ENCODE data around the gene ASTN2.

Gene ASTN2

DNA sequence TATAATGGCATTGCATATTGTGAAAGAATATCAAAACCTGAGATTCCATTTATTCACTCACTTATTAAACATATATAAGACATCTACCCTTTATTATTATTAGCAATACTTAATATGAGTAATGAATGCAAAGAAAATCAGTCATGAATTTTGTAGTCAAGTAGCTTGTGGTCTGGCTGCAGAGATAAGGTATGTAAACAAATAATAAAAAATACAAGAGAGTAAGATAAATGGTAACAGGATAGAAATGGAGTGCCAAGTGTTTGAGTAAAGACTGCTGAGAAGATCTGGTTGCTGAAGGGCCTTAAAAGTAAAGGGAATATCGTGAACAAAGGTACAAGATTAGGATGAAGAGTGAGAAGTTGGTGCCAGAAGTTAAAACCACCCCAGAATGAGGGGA, 709.3 kb downstream of the ASTN2 start:
- intact Hi-C loops (cut with DNase I; ENCODE audit: low total_unique reads), result no loop called here
- Histone ChIP-seq H3K27ac (no peak overlapping the region), H3K9me3 (no peaks in the 10 kb centered on the region), H3K4me1 (no peaks in the 10 kb centered on the region), H3K4me3 (no peak overlapping the region), H3K27me3 (no peaks in the 10 kb centered on the region), H3K36me3 (peaks cover 0 to 9% (median 8%) of the 10 kb centered on the region in 3 donors)
- no peak for DNase-seq
- TF ChIP-seq, protein P1, sequence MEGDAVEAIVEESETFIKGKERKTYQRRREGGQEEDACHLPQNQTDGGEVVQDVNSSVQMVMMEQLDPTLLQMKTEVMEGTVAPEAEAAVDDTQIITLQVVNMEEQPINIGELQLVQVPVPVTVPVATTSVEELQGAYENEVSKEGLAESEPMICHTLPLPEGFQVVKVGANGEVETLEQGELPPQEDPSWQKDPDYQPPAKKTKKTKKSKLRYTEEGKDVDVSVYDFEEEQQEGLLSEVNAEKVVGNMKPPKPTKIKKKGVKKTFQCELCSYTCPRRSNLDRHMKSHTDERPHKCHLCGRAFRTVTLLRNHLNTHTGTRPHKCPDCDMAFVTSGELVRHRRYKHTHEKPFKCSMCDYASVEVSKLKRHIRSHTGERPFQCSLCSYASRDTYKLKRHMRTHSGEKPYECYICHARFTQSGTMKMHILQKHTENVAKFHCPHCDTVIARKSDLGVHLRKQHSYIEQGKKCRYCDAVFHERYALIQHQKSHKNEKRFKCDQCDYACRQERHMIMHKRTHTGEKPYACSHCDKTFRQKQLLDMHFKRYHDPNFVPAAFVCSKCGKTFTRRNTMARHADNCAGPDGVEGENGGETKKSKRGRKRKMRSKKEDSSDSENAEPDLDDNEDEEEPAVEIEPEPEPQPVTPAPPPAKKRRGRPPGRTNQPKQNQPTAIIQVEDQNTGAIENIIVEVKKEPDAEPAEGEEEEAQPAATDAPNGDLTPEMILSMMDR (IDR thresholded peaks at IDR 0.05), result no peak

DNA sequence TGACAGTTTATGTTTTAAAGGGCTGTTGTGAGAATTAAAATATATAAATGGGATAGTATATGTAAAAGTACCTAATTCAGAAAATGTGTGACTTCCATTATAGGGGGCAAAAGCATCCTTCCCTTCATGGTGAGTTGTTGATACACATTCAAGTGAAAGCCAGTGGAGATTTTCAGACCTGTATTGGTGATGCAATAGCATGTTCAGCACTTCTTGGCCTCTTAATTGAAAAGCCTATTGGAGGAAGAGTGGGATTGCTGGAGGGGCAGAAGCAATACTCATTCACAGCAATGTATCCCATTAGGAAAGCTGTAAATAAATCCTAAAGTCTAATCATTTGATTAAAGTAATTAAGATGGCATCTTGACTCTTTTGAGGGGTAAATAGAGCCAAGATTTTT, 710.4 kb downstream of the ASTN2 start:
- H3K4me3 ChIP-seq, result no peak overlapping the region
- no peaks in the 10 kb centered on the region for H3K27me3 ChIP-seq
- H3K4me1 ChIP-seq, result no peaks in the 10 kb centered on the region
- intact Hi-C loops (cut with DNase I; ENCODE audit: low total_unique reads), result no loop called here
- peaks cover 10 to 19% (median 17%) of the 10 kb centered on the region in 3 donors for H3K36me3 ChIP-seq
- no peaks in the 10 kb centered on the region for H3K9me3 ChIP-seq
- no peak for DNase-seq
- TF ChIP-seq, protein P1 (IDR thresholded peaks at IDR 0.05), result no peak
- no peak overlapping the region for H3K27ac ChIP-seq

DNA sequence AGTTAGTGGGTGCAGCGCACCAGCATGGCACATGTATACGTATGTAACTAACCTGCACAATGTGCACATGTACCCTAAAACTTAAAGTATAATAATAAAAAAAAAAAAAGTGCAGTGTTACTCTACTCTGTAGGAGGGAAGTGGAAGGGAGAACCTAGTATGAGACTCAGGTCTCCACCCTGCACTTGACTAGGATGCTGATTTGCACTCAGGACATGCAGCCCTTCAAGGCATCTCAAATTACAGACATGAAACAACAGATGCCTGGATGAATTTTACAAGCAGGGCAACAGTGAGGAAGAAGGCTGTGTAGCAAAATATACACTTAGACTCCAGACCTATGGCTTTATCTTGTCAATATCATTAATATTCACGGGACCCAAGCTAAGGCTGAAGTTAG, 711.2 kb downstream of the ASTN2 start:
- no peak overlapping the region for H3K27ac ChIP-seq
- H3K4me1 ChIP-seq, result no peaks in the 10 kb centered on the region
- H3K27me3 ChIP-seq, result no peaks in the 10 kb centered on the region
- DNase-seq, result no peak
- no peaks in the 10 kb centered on the region for H3K9me3 ChIP-seq
- H3K36me3 ChIP-seq, result peaks cover 18 to 28% (median 26%) of the 10 kb centered on the region in 3 donors
- TF ChIP-seq, protein P1 (IDR thresholded peaks at IDR 0.05), result no peak
- intact Hi-C loops (cut with DNase I; ENCODE audit: low total_unique reads), result no loop called here
- H3K4me3 ChIP-seq, result no peak overlapping the region

DNA sequence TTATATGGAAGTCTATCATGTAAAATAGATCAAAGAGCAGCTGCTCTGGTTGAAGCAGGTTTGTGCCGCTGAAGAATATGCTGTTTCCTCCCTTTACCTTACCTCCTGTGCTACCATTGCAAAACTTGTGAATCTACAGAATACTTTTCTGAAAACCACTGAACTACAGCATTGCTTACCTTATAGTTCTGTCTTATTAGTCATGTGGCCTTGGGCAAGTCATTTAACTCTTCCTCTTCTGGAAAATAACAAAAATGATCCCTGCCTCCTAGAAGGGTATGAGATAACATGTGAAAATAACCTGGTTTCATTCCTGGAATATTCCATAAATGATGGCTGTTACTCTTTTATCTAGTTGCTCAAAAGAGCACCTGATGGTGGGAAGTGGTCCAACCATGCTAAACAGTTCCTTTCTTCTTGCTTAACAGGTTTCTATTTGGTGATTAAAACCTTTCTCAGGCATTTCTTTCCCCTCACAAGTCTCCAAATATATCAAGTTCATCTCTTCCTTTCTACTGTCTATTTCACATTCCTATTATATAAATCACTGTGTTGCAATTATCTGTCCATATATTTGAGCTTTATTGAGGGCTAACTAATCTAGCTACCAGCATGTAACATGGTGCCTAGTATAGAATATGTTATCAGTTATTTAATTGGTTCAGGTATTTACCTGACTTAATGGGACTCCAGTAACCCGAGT, 712.8 kb downstream of the ASTN2 start:
- no peak for DNase-seq

DNA sequence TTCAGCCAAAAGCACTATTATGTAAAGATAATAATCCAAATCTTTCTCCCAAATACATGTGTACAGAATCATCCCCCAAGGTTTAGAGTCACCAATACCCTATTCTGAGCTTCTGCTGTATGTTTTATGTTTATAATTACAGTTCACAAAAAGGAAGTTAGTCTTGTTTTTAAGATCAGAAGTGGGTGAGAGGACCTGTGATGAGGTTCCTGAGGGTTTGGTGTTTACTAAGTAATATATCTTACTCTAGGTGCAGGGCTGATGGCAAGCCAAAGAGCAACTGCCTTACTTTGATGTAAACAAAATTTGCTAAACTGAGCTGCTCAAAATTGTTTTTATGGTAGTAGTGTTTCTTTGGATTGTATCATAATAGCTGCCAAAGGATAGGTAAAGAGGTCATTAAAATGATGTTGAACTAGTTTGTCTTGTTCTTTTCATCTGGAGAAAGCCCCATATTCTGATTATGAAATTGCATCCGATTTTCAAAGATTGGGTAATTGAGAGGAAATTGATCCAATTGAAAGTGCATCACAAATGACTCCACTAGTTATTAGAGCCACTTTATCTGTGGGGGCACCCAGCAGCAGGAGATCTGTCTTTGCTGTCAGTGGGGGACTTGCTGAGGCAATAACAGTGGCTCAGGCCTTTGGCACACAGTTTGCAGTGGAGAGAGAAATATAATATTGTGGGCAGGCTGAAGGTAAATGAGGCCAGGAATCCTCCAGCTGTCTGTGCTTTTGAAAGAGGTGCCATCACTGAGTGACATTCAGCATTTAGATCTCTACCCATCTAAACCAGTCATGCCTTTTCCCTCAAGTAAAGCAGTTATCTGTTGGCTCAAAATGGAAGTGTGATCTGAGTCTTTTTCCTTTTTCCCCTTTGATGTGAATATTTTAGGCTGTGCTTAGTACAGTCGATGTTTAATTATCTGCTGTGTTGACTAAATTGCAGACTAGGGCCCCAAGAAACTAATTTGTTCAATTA, 713.7 kb downstream of the ASTN2 start:
- TF ChIP-seq, protein P1 (IDR thresholded peaks at IDR 0.05), result no peak
- H3K27me3 ChIP-seq, result no peaks in the 10 kb centered on the region
- H3K9me3 ChIP-seq, result no peaks in the 10 kb centered on the region
- intact Hi-C loops (cut with DNase I; ENCODE audit: low total_unique reads), result no loop called here
- no peak overlapping the region for H3K4me3 ChIP-seq
- no peak for DNase-seq
- H3K27ac ChIP-seq, result no peak overlapping the region
- H3K4me1 ChIP-seq, result no peaks in the 10 kb centered on the region
- H3K36me3 ChIP-seq, result peaks cover 30 to 41% (median 38%) of the 10 kb centered on the region in 3 donors

More for the DNA sequence above, 712.8 kb downstream of the ASTN2 start:
- peaks cover 30 to 41% (median 38%) of the 10 kb centered on the region in 3 donors for H3K36me3 ChIP-seq
- H3K27me3 ChIP-seq, result no peaks in the 10 kb centered on the region
- H3K27ac ChIP-seq, result no peak overlapping the region
- TF ChIP-seq, protein P1 (IDR thresholded peaks at IDR 0.05), result no peak
- intact Hi-C loops (cut with DNase I; ENCODE audit: low total_unique reads), result no loop called here
- no peak overlapping the region for H3K4me3 ChIP-seq
- no peaks in the 10 kb centered on the region for H3K9me3 ChIP-seq
- no peaks in the 10 kb centered on the region for H3K4me1 ChIP-seq
